Measurements from ENCODE around the gene PLEKHA1.

The PLEKHA1 gene

GRCh38 chr10:122347170-122347841, 27.2 kb upstream of the PLEKHA1 start:
- no peak for DNase-seq

GRCh38 chr10:122348512-122348911, 26.0 kb upstream of the PLEKHA1 start:
- peak; percentile 94 for DNase-seq

GRCh38 chr10:122348935-122349361, 25.6 kb upstream of the PLEKHA1 start:
- DNase-seq: peak; percentile 94

- DNase-seq: no peak
These were observed 24.6 kb upstream of the PLEKHA1 start for GRCh38 chr10:122349758-122350369.

- no peak for DNase-seq
These were observed 23.6 kb upstream of the PLEKHA1 start for GRCh38 chr10:122350893-122351292.

- DNase-seq: no peak
These were observed 21.5 kb upstream of the PLEKHA1 start for GRCh38 chr10:122352817-122353525.

- no peak for DNase-seq
These were observed 20.1 kb upstream of the PLEKHA1 start for GRCh38 chr10:122354383-122354782.

GRCh38 chr10:122357685-122358084, 16.8 kb upstream of the PLEKHA1 start:
- no peak for DNase-seq

- no peak for DNase-seq
These were observed 14.9 kb upstream of the PLEKHA1 start for GRCh38 chr10:122359621-122360020.

- DNase-seq: peak; percentile 39
These were observed 13.5 kb upstream of the PLEKHA1 start for GRCh38 chr10:122361046-122361445.

- no peak for DNase-seq
These were observed 12.4 kb upstream of the PLEKHA1 start for GRCh38 chr10:122362031-122362592.

GRCh38 chr10:122362621-122363020, 11.9 kb upstream of the PLEKHA1 start:
- DNase-seq: no peak

- no peak for DNase-seq
These were observed 11.2 kb upstream of the PLEKHA1 start for GRCh38 chr10:122363311-122363710.

GRCh38 chr10:122363722-122364463, 10.6 kb upstream of the PLEKHA1 start:
- DNase-seq: no peak

GRCh38 chr10:122368502-122369254, 5.8 kb upstream of the PLEKHA1 start:
- peak; percentile 63 for DNase-seq

GRCh38 chr10:122373108-122373507, 1.4 kb upstream of the PLEKHA1 start:
- DNase-seq: no peak

- no peak for DNase-seq
These were observed 787 bp upstream of the PLEKHA1 start for GRCh38 chr10:122373721-122374120.

- peak; percentile 83 for DNase-seq
These were observed 561 bp downstream of the PLEKHA1 start for GRCh38 chr10:122374859-122375678.

GRCh38 chr10:122375679-122376160, 1.2 kb downstream of the PLEKHA1 start:
- no peak for DNase-seq

GRCh38 chr10:122376364-122376961, 2.0 kb downstream of the PLEKHA1 start:
- DNase-seq: no peak

- DNase-seq: no peak
These were observed 4.5 kb downstream of the PLEKHA1 start for GRCh38 chr10:122379041-122379440.

Data from eye (tissue), 1 donor.